ENCODE data around the gene LRP1.
"Not testable (repeated sequence)": the region's sequence is repeated elsewhere in the genome, so short reads cannot be mapped to it uniquely, and the experiment has no call there.

Gene LRP1

DNA sequence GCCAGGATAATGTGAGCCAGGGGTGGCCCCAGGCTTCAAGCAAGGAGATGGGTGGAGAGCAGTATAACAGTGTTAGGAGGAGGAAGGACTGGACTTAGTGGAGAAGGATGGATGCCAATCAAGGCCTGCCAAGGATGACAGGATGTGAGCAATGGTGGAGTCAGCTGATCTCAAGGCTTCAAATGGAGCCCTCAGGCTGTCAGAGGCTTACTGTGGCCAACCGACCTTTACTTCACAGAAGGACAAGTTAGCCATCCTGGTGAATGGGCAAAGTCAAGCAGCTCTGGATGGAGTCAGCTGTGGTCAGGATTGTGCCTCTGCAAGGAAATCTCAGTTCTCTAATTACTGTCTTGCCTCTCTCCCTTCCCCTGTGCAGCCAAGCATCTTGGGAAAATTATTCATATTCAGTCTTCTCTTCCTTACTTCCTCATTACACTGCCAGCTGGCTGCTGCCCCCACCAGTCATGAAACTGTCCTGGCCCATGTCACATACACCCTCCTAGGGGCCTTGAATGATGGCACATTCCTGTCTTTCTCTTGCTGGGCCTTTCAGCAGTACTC, 9.5 kb upstream of the LRP1 start:
- H4K20me1 ChIP-seq (ENCODE audit: insufficient read depth, low read length), result no peaks in the 10 kb centered on the region
- TF ChIP-seq CTCF (IDR thresholded peaks at IDR 0.05; ENCODE audit: low read depth, low read length) (no peak), EZH2phosphoT487 (IDR thresholded peaks at IDR 0.05; ENCODE audit: low read depth) (no peak)
- peaks cover 16% of the 10 kb centered on the region for H3K4me1 ChIP-seq (ENCODE audit: low read length)
- peaks cover 2% of the 10 kb centered on the region for H3K36me3 ChIP-seq (replicated peaks; ENCODE audit: low read depth, low read length)
- peaks cover 4% of the 10 kb centered on the region; the same call in 1 of the 2 replicates for H3K9me3 ChIP-seq (ENCODE audit: insufficient read depth, low read length)
- no peak overlapping the region for H3K4me3 ChIP-seq (ENCODE audit: low read length)
- peak overlapping the region; percentile 22 for H2AFZ ChIP-seq (ENCODE audit: low read depth, low read length)
- no peak overlapping the region for H3K9ac ChIP-seq (ENCODE audit: low read length)
- H3K27ac ChIP-seq (ENCODE audit: low read length), result no peak overlapping the region
- no peaks in the 10 kb centered on the region for H3K79me2 ChIP-seq (ENCODE audit: low read length)
- H3K27me3 ChIP-seq (ENCODE audit: low read depth, low read length), result no peaks in the 10 kb centered on the region
- peak overlapping the region; percentile 35 for H3K4me2 ChIP-seq (ENCODE audit: low read length)

DNA sequence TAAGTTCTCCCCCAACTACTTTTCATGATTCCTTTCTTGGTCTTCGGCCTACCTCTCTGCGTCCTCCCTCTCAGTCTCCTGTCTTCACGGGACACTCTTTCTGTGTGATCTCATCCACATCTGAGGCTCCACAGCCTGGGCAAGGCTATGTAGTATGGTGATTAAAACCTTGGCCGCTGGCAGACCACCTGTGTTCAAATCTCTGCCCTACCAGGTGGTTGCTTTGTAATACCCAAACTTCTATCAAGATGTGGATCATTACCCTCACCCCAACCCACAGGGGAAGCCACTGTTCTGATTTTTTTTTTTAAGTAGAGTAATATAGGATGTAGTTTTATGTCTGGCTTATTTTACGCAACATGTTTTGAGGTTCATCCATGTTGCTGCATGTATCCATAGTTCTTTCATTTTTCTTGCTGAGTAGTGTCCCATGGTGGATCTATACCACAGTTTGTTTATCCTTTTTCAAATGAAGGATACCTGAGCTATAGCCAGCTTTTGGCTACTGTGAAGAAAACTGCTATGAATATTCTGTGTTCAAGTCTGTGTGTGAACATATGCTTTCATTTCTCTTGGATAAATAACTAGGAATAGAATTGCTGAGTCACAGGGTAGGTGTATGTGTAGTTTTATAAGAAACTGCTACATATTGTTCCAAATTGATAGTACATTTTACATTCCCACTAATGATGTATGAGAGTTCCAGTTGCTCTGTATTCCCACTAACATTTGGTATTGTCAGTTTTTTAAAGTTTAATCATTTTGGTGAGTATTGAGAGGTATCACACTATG, 8.8 kb upstream of the LRP1 start:
- H3K4me1 ChIP-seq (ENCODE audit: low read length), result peaks cover 16% of the 10 kb centered on the region
- H2AFZ ChIP-seq (ENCODE audit: low read depth, low read length), result peak overlapping the region; percentile 22
- peaks cover 1% of the 10 kb centered on the region for H3K27me3 ChIP-seq (ENCODE audit: low read depth, low read length)
- no peak overlapping the region for H3K4me3 ChIP-seq (ENCODE audit: low read length)
- H3K4me2 ChIP-seq (ENCODE audit: low read length), result peak overlapping the region; percentile 35
- H3K9me3 ChIP-seq (ENCODE audit: insufficient read depth, low read length), result peaks cover 7% of the 10 kb centered on the region; the same call in 1 of the 2 replicates
- no peak overlapping the region for H3K27ac ChIP-seq (ENCODE audit: low read length)
- H4K20me1 ChIP-seq (ENCODE audit: insufficient read depth, low read length), result no peaks in the 10 kb centered on the region
- H3K9ac ChIP-seq (ENCODE audit: low read length), result no peak overlapping the region
- peaks cover 3% of the 10 kb centered on the region for H3K36me3 ChIP-seq (replicated peaks; ENCODE audit: low read depth, low read length)
- TF ChIP-seq EZH2phosphoT487 (IDR thresholded peaks at IDR 0.05; ENCODE audit: low read depth), result no peak
- TF ChIP-seq CTCF (IDR thresholded peaks at IDR 0.05; ENCODE audit: low read depth, low read length), result no peak
- no peaks in the 10 kb centered on the region for H3K79me2 ChIP-seq (ENCODE audit: low read length)

DNA sequence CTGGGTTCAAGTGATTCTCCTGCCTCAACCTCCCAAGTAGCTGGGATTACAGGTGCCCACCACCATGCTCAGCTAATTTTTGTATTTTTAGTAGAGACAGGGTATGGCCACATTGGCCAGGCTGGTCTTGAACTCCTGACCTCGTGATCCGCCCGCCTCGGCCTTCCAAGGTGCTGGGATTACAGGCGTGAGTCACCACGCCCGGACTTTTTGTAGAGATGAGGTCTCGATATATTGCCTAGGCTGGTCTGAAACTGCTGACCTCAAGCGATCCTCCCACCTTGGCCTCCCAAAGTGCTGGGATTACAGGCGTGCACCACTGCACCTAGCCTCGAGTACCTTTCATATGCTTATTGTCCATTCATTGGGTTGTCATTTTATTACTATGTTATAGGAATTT, 7.6 kb upstream of the LRP1 start:
- not testable (repeated sequence) for H3K4me2 ChIP-seq (ENCODE audit: low read length); H3K79me2 ChIP-seq (ENCODE audit: low read length); H3K36me3 ChIP-seq (replicated peaks; ENCODE audit: low read depth, low read length); H4K20me1 ChIP-seq (ENCODE audit: insufficient read depth, low read length); H2AFZ ChIP-seq (ENCODE audit: low read depth, low read length); H3K9ac ChIP-seq (ENCODE audit: low read length); H3K27me3 ChIP-seq (ENCODE audit: low read depth, low read length); H3K9me3 ChIP-seq (ENCODE audit: insufficient read depth, low read length); H3K27ac ChIP-seq (ENCODE audit: low read length); H3K4me3 ChIP-seq (ENCODE audit: low read length)
- H3K4me1 ChIP-seq (ENCODE audit: low read length), result peaks cover 16% of the 10 kb centered on the region

DNA sequence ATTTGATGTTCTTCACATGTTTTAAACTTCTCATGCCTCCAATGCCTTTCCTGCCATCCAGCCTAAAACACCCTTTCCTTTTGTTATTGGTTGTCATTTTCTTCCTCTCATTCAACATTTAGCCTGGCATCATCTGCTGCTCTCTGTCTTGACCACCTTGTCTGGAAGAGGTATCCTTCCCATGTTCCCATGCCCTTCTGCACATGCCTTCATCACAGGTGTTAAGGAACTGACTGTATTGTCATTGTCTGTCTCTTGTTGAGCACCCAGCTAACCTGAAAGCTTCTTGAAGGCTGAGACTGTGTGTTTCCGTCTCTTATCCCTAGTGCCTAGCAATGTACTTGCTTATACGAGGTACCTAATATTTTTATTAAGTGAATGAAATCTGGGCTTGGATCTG, 4.5 kb upstream of the LRP1 start:
- no peak overlapping the region for H3K27ac ChIP-seq (ENCODE audit: low read length)
- no peak overlapping the region for H3K4me3 ChIP-seq (ENCODE audit: low read length)
- no peak overlapping the region for H3K9ac ChIP-seq (ENCODE audit: low read length)
- peaks cover 3% of the 10 kb centered on the region for H3K36me3 ChIP-seq (replicated peaks; ENCODE audit: low read depth, low read length)
- H4K20me1 ChIP-seq (ENCODE audit: insufficient read depth, low read length), result no peaks in the 10 kb centered on the region
- H3K4me1 ChIP-seq (ENCODE audit: low read length), result peaks cover 19% of the 10 kb centered on the region
- H3K79me2 ChIP-seq (ENCODE audit: low read length), result no peaks in the 10 kb centered on the region
- H3K27me3 ChIP-seq (ENCODE audit: low read depth, low read length), result peaks cover 15% of the 10 kb centered on the region
- H2AFZ ChIP-seq (ENCODE audit: low read depth, low read length), result no peak overlapping the region; the same call in 1 of the 2 replicates
- H3K4me2 ChIP-seq (ENCODE audit: low read length), result no peak overlapping the region
- H3K9me3 ChIP-seq (ENCODE audit: insufficient read depth, low read length), result peaks cover 7% of the 10 kb centered on the region; the same call in 1 of the 2 replicates
- TF ChIP-seq CTCF (IDR thresholded peaks at IDR 0.05; ENCODE audit: low read depth, low read length), result no peak
- TF ChIP-seq EZH2phosphoT487 (IDR thresholded peaks at IDR 0.05; ENCODE audit: low read depth), result no peak

Measured in OCI-LY3 (cell line).